Raji (cell line): ENCODE results near the gene PMP22.

ENCODE experiments used
- POLR2A ChIP-seq: IDR thresholded peaks from 2 replicates; pipeline ENCODE4 v1.6.1; 2011; ENCODE audit warnings: low read depth, low read length, control low read depth; ENCODE audit not compliant: insufficient read depth

Gene PMP22

DNA sequence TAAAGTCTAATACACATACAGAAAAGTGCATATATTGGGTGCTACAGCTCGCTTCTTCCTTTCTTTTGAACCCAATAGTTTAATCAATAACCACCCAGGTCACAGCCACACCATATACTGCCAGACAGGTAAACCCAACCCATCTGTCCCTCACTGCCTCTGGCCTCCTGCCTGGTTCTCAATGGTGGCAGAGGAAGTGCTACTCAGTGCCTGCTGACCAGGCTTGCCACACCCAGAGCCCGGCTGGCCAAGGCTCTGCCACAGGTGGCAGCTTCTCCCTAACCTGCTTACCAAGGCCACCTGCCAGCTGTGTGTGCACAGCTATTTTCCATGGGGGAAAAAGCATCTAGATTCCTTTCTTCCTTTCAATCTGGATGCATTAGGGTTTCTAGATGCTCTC lies 584 bp downstream of the PMP22 start:
- no peak for TF ChIP-seq POLR2A

DNA sequence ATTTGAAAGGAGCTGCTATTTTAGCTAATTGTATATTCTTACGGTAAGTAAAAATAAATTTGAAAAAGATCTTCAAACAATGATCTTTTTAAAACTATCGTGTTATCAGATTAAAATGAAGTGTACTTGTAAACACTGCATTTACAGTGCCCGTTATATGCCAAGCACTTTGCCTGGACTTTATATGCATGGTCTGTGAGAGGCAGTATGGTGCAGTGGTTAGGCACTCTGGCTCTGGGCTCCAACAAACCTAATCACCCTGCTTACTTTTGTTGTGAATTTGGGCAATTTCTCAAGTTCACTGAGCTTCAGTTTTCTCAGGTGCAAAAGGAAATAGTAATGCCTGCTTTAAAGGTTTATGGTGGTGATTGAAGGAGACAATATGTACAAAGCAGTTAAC lies 1.4 kb downstream of the PMP22 start:
- TF ChIP-seq POLR2A, result no peak

DNA sequence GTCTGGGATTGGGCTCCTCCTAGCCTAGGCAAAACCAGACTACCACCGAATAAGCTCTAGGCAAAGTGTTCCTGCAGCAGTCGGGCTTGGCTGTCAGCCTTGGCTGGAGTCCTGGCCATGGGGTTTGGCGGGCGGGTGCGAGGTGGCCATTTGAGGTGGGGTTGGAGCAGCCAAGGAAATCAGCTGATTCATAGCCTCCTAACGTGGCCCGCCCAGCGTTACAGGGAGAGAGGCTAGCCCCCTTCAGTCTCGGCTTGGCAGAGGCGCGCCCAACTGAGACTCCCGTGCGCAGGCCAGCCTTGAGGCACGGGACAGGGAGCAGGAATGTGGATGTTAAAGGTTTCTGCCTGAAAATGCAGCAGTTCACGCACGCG lies 1.9 kb downstream of the PMP22 start:
- TF ChIP-seq POLR2A, result no peak

GRCh38 chr17:15262291-15263205 lies 2.6 kb downstream of the PMP22 start:
- no peak for TF ChIP-seq POLR2A

DNA sequence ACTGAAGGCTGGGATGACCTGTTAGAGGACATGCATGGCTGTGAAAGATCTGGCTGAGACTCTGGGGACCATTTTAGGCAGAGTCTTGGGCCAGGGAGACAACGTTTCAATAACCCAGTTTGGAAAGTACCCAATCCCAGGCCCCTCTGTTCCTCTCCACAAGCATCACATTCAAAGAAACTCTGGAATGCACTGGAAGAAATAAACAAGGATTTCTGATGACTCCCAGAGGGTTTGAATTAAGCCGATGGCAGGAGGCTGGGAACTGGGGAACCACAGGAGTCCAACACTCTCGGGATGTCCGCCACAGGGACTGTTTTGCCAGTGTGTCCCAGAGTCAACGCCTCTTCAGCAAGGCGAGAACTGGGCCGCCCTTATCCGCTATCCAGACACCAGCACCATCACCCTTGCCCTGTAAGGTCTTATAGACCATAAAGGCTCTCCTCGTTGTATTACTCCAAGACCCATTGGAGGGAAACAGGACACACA lies 3.3 kb downstream of the PMP22 start:
- no peak for TF ChIP-seq POLR2A

DNA sequence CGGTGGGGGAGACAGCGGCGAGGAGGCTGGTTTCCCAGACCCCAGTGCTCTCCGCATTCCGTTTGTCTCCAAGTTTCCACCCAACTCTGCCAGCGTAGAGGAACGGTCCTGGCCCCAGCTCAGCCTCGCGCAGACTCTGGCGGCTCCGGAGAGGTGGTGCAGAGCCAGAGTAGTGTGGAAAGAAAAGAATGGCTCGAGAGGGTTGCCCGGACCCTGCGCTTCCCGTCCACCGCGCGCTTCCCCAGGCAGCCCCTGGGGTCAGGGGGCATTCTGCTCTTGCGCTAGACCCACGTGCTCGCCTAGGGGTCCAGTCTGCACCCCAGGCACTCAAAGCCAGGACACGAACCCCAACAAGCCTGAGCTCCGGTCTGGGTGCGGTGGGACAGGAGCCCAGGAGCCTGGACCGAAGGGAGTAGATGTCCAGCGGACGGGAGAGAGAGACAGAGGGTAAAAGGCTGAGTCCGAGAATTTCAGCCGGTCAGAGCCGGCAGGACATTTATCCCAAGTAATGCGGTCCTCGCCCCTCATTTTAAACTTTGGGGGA lies 3.8 kb downstream of the PMP22 start:
- no peak for TF ChIP-seq POLR2A

- TF ChIP-seq POLR2A, result no peak
Measured at GRCh38 chr17:15260376-15261257, 4.5 kb downstream of the PMP22 start.

- no peak for TF ChIP-seq POLR2A
Measured at GRCh38 chr17:15257796-15258512, 7.2 kb downstream of the PMP22 start.

GRCh38 chr17:15257258-15257788 lies 7.8 kb downstream of the PMP22 start:
- no peak for TF ChIP-seq POLR2A

DNA sequence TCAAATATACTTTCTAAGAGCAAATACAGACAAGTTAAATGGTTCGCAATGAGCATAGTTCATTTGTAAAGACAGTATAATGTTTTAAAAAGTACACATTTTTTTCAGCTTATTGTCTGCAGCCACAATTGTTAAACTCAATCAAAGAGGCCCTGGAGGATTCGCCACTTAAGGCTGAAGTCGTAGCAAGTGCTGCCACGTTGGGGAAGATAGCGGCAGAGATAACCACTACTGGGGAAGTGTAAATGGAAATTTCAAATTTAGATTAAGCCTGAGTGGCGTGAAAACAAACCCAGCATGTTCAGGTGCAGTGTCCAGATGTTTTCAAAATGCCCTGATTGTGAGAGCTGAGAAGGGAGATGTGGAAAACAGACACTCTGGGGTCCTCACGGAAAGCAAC lies 8.4 kb downstream of the PMP22 start:
- TF ChIP-seq POLR2A, result no peak

DNA sequence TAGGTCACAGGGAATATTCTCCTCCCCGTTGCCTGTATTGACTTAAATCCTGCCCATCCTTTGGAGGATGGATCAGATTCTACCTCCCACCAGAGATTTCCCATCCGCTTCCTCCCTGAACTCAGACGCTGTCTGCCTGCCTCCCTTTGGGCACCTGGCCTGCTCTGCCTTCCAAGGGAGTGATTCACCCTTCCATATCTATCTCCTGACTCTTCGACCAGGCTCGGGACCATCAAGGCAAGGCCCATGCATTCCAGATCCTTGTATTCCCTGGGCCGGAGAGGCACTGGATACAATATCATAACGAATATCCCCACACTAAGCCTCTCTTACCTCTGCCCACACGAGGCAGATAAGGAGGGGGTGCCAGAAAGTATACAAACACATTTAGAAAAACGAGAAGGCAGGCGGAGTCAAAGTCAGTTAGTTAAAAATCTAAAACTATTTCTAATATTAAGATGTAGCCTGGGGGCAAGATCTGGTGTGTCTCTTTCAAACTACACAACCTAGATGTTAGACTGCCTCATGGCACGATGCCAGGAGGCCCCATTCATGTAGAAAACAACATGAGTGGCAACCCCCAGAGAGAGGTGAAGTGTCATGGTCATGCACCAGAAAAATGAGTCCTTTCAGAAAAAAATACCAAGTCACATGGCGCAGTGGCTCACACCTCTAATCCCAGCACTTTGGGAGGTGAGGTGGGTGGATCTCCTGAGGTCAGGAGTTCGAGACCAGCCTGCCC lies 9.2 kb downstream of the PMP22 start:
- no peak for TF ChIP-seq POLR2A

- no peak for TF ChIP-seq POLR2A
Measured at GRCh38 chr17:15250135-15250860, 14.8 kb downstream of the PMP22 start.

GRCh38 chr17:15249487-15249886 lies 15.6 kb downstream of the PMP22 start:
- no peak for TF ChIP-seq POLR2A
